A673 (cell line): ENCODE measurements around the gene ATP8A2.

ENCODE experiments used
- CTCF ChIP-seq: fragments of 300-800, 200-600 bp; sonication (generic); conservative IDR thresholded peaks from 2 replicates; pipeline ENCODE4 v1.5.1; 2017; ENCODE audit warnings: low read depth, mild to moderate bottlenecking, antibody characterized with exemption, low read length, moderate library complexity, mixed read lengths
- EZH2 ChIP-seq: fragments of 200-600 bp; sonication (generic); IDR thresholded peaks from 2 replicates; pipeline ENCODE4 v1.6.1; 2017; ENCODE audit warnings: borderline replicate concordance, low read depth, mild to moderate bottlenecking, mixed read lengths, antibody characterized with exemption, low read length; ENCODE audit not compliant: poor library complexity, severe bottlenecking

GRCh38 chr13:25469169-25469525 is 97.4 kb downstream of the ATP8A2 start:
- TF ChIP-seq CTCF (no peak), EZH2 (no peak)
